ENCODE measurements around the gene ALG12.

Gene ALG12

GRCh38 chr22:49957826-49958365 lies 39.7 kb upstream of the ALG12 start:
- no peak for DNase-seq

DNA sequence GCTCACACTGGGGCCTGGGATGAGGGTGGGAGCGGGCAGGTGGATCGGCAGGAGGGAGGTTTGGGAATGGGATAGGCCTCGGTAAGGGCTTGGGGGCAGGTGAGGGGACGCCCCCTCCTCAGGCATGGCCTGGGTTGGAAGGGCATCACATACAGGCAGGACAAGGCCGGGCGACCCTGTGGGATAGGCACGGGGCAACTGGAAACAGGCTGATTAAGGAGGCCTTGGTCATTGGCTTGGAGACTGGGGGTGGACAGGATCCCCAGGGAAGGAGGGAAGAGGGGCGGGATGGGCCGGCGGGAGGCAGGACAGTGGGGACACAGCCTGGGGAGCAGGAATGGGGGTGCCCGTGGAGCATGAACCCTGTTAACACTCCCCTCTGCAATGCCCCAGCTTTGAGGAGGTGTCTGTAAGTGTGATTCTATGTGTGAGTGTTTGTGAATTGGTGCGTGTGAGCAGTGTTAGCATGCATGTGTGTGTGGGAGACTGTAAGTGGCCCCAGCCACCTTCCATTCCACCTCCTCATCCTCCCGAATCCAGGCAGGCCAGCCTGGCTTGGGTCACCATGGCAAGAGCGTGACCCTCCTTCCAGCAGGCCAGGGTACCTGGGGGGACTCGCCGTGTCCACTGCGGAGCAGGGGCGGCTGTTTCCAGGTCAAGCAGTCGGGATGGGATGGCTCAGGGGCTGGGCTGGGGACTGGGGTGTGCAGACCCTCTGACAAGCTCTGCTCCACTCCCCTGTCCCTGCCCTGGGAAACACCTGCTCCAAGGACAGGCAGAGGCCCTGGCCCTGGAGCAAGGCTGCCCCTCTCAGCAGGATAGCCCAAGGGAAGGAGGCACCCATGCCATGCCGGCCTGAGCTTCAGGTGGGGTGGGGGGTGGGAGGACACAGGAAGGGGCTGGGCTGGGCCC lies 38.9 kb upstream of the ALG12 start:
- no peak for DNase-seq

GRCh38 chr22:49956418-49956770 lies 38.2 kb upstream of the ALG12 start:
- no peak for DNase-seq

- DNase-seq = no peak
Observed at GRCh38 chr22:49955581-49956417, 37.6 kb upstream of the ALG12 start.

DNA sequence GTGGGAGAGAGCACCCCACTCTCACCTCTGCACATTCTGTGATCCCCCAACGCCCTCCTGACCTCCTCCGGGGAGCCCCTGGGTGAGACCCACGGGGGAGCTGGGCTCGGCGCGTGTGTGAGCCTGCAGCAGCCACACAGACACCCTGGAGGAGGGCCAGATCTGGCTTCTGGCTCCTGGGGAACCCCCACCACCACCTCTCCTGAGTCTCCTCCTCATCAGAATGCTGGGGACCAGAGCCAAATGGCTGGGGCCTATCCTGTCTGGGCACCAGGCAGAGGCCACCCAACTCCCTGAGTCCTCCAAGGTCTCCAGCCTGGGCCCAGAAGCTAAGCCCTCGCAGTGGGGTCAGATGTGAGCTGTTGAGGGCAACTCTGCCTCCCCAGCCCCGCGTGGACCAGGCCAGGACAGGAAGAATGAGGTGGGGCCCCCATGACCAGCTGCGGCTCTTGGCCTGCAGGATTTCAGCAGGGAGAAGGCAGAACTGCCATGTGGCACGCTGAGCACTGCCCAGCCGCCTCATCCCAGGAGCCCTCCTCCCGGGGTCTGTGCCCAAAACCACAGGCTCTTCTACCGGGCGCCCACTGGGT lies 36.8 kb upstream of the ALG12 start:
- DNase-seq = no peak

- DNase-seq = no peak
Observed at GRCh38 chr22:49954354-49954753, 36.1 kb upstream of the ALG12 start.

DNA sequence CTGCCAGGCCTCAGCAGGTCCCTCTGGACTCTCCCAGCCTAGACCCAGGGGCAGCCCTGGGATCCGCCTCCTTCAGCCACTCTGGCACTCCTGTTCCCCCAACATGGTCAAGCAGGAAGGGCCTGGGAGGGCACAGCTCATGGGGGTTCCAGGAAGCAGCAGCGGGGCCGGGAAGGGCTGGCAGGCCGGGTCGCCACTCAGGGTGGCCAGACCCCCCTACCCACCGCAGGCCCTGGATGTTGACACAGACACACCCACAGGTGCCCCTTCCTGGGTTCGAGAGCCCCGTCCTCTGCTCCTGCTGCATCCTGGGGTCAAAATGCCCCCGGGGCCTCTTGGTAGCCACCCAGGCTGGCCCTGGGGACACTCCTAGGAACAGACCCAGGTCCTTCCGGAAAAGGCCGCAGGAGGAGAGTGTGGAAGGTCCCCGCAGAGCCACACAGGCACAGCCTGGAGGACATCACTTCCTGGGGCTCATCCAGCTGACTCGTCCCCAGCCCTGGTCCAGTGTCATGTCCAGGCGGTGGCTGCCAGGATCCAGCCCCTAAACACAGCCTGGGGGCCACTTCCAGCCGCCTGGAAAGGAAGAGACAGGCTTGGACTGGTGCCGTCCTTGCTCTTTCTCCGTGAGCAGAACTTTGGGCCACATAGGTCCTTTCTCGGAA lies 35.6 kb upstream of the ALG12 start:
- no peak for DNase-seq

DNA sequence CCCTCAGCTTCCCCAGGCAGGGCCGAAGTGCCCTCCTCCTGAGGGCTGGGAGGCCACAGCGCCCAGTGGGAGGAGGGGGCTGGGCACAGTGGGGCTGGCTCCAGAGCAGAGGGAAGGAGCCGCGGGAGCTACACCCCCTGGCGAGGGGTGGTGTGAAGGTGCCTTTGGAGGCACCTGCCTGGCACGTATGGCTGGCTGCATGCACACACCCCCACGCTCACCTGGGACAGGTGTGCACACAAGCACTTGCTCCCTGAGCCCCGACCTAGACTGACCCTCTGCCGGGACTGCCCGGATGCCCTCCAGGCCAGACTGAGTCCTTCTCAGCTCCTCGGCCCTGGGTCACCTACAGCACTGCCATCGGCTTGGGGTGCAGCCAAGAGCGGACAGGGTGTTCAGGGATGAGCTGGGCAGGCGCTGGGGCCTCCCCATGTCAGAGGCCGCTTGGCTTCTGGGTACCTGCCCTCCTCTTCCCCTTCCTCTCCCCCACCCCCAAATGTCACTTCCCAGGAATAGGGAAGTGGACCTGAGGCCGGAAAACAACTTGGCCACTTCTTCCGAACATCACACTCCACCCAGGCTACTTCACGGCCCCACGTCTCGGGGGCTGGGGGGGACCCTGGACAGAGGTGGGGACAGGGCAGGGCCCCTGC lies 34.9 kb upstream of the ALG12 start:
- no peak for DNase-seq

GRCh38 chr22:49951986-49952896 lies 34.0 kb upstream of the ALG12 start:
- DNase-seq = no peak

GRCh38 chr22:49951678-49951985 lies 33.4 kb upstream of the ALG12 start:
- DNase-seq = no peak

- DNase-seq = no peak
Observed at GRCh38 chr22:49951000-49951677, 32.9 kb upstream of the ALG12 start.

DNA sequence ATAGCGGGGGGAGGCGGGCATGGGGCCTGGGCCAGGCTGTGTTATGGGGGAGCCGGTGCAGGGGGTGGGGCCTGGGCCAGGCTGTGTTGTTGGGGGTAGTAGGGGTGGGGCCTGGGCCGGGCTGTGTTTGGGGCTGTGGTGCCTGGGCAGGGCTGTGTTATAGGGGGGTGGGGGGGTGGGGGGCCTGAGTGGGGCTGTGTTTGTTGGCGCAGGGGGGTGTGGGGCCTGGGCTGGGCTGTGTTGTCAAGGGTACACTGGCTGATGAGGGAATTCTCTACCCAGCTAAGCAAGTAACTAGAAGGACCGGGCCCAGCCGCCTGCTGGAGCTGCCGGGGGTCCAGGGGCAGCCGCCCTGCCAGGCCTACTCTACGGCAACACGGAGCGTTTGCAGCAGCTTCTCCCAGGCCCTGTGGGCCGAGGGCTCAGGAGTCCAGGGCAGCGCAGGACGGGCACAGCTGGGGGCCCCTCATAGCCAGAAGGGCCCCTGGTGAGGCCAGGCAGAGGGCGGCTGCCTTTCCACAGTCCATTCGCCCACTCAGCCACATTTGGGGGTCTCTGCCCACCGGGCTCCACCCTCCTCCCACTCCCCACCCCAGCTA lies 32.3 kb upstream of the ALG12 start:
- DNase-seq = no peak

DNA sequence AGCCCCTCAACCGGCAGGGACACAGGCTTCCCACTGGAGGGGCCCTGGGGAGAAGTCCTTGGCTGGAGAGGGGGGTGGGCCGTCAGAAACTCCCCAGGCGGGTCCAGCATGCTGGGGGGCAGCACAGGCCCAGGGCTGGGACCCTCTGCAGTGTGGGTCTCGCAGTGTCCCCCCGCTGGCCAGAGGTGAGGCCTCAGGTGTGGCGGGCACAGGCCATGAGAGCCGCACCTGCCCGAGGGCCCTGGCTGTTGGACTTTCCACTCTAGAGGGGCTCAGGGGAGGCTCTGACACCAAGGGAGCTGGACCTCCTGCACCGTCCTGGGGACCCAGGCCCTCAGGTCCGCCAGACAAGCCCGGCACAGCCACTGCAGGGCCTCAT lies 31.7 kb upstream of the ALG12 start:
- DNase-seq = no peak

DNA sequence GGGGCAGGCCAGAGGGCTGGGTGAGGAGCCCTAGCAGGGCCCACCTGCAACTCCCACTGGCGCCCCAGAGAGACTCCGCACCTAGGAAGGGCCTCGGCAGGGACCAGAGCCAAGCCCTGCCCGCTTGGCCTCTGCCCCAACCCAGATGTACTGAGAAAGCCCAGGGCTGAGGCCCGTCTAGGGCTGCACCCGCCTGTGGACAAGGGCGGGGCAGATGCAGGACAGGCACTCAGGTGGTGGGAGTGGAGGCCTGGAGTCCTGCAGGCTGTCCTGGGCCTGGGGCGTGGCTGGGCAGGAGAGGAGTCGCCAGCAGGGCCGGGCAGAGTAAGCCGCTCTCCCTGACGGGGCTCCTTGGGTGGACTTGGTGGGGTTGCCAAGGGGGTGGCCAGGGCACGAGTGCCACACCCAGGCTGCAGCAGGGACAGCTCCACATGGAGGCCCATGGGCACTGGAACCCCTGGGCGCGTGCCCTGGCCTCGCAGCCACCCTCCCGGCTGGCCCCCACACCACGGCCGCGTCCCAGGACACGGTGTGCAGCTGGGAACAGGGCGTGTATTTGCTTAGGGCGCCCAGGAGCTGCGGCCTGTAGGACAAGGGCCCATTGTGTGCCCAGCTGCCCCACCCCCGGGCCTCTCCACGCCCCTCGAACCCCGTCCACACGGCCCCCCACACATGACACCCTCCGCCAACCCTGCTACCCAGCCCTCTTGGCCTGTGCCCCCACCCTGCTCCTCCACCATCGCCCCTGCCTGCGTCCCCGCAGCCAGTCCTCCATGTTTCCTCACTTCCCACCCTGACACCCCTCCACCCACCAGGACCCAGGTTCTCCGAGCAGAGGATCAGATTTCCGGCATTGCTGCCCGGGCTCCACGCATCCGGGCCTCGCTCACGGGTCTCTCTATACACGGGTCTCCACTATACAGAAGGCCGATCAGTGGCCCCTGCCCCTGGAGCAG lies 31.0 kb upstream of the ALG12 start:
- DNase-seq = no peak

- DNase-seq = no peak
Observed at GRCh38 chr22:49948116-49948957, 30.1 kb upstream of the ALG12 start.

- DNase-seq = no peak
Observed at GRCh38 chr22:49947296-49947622, 29.0 kb upstream of the ALG12 start.

- DNase-seq = no peak
Observed at GRCh38 chr22:49946612-49947295, 28.5 kb upstream of the ALG12 start.

Data from stimulated activated naive CD4-positive, alpha-beta T cell treated with Interleukin-2 at 50 U/mL for 16 hours (primary cell).